Measurements from ENCODE around the gene PKP1.

The PKP1 gene

GRCh38 chr1:201266774-201267173 is 16.5 kb upstream of the PKP1 start:
- ChIA-PET POLR2A (no interaction called here), CTCF (interaction anchor here (0.5 to 2.6 kb wide), 7 partner anchors 12 to 169 kb away, joined by 3 to 11 read pairs (median 4); no protein-coding TSS in a partner anchor)
- H3K9me3 ChIP-seq (ENCODE audit: control insufficient read depth, insufficient read depth, low read depth, low read length): no peaks in the 10 kb centered on the region
- no peak overlapping the region for H3K27ac ChIP-seq (ENCODE audit: extremely low read depth, low read depth, low read length)
- TF ChIP-seq ZNF302 (tag by site-specific recombination; IDR thresholded peaks at IDR 0.05; ENCODE audit: low read depth) (no peak), ZNF335 (tag by site-specific recombination; conservative IDR thresholded peaks at IDR 0.05) (peak; percentile 40; the same call in 1 of the 2 replicates), ZNF266 (tag by site-specific recombination; IDR thresholded peaks at IDR 0.05; ENCODE audit: low read depth) (no peak)
- H3K4me3 ChIP-seq (ENCODE audit: low read depth, low read length): no peak overlapping the region
- no peaks in the 10 kb centered on the region for H3K36me3 ChIP-seq (ENCODE audit: control insufficient read depth in 2 of 2, insufficient read depth in 1 of 2, low read length in 2 of 2)
- no peaks in the 10 kb centered on the region for H3K4me1 ChIP-seq (ENCODE audit: control insufficient read depth, insufficient read depth, low read length)

GRCh38 chr1:201267481-201268229 is 15.7 kb upstream of the PKP1 start:
- CTCF ChIA-PET: interaction anchor here (1.1 to 2.6 kb wide), 2 partner anchors 13 to 78 kb away, joined by 4 to 11 read pairs; no protein-coding TSS in a partner anchor
- TF ChIP-seq BCL6B (tag by site-specific recombination; IDR thresholded peaks at IDR 0.05): no peak
- TF ChIP-seq ZNF514 (tag by site-specific recombination; IDR thresholded peaks at IDR 0.05): no peak
- no peak for TF ChIP-seq ZNF624 (tag by site-specific recombination; IDR thresholded peaks at IDR 0.05)
- no peak for TF ChIP-seq ZNF510 (tag by site-specific recombination; IDR thresholded peaks at IDR 0.05; ENCODE audit: insufficient replicate concordance)
- no peak for TF ChIP-seq ZNF133 (tag by site-specific recombination; IDR thresholded peaks at IDR 0.05)
- TF ChIP-seq ZNF513 (tag by site-specific recombination; IDR thresholded peaks at IDR 0.05): no peak
- no peak for TF ChIP-seq ZNF324 (tag by site-specific recombination; IDR thresholded peaks at IDR 0.05)
- no peak for TF ChIP-seq ZFP37 (tag by site-specific recombination; IDR thresholded peaks at IDR 0.05)
- TF ChIP-seq ZNF211 (tag by site-specific recombination; IDR thresholded peaks at IDR 0.05; ENCODE audit: low read depth): no peak
- TF ChIP-seq KLF1 (tag by site-specific recombination; IDR thresholded peaks at IDR 0.05): no peak
- TF ChIP-seq ZNF701 (tag by site-specific recombination; IDR thresholded peaks at IDR 0.05): no peak
- no peak for TF ChIP-seq ZNF350 (tag by site-specific recombination; IDR thresholded peaks at IDR 0.05)
- TF ChIP-seq HOXA7 (CRISPR knock-in tag; IDR thresholded peaks at IDR 0.05; ENCODE audit: borderline replicate concordance): no peak
- TF ChIP-seq ZNF600 (tag by site-specific recombination; IDR thresholded peaks at IDR 0.05): no peak
- POLR2A ChIA-PET: no interaction called here

GRCh38 chr1:201268604-201269151 is 14.6 kb upstream of the PKP1 start:
- ChIA-PET CTCF (interaction anchor here (0.9 kb wide), 1 partner anchor 77 kb away, joined by 3 read pairs; no protein-coding TSS in a partner anchor), POLR2A (no interaction called here)
- Histone ChIP-seq H3K4me1 (ENCODE audit: control insufficient read depth, insufficient read depth, low read length) (no peaks in the 10 kb centered on the region), H3K27ac (ENCODE audit: extremely low read depth, low read depth, low read length) (no peak overlapping the region), H3K4me3 (ENCODE audit: low read depth, low read length) (no peak overlapping the region), H3K36me3 (ENCODE audit: control insufficient read depth in 2 of 2, insufficient read depth in 1 of 2, low read length in 2 of 2) (no peaks in the 10 kb centered on the region), H3K9me3 (ENCODE audit: control insufficient read depth, insufficient read depth, low read depth, low read length) (no peaks in the 10 kb centered on the region)
- no peak for TF ChIP-seq MYNN (tag by site-specific recombination; IDR thresholded peaks at IDR 0.05; ENCODE audit: borderline replicate concordance)
- no peak for TF ChIP-seq ZNF645 (tag by site-specific recombination; IDR thresholded peaks at IDR 0.05)
- TF ChIP-seq SP3 (tag by site-specific recombination; IDR thresholded peaks at IDR 0.05): no peak
- no peak for TF ChIP-seq HOXD13 (CRISPR knock-in tag; IDR thresholded peaks at IDR 0.05; ENCODE audit: borderline replicate concordance)
- no peak for TF ChIP-seq ZBTB11 (tag by site-specific recombination; conservative IDR thresholded peaks at IDR 0.05; ENCODE audit: low read depth)
- no peak for TF ChIP-seq ELK4 (IDR thresholded peaks at IDR 0.05; ENCODE audit: borderline replicate concordance, low read depth, low read length)

More at GRCh38 chr1:201267481-201268229, 15.7 kb upstream of the PKP1 start:
- no peaks in the 10 kb centered on the region for H3K4me1 ChIP-seq (ENCODE audit: control insufficient read depth, insufficient read depth, low read length)
- no peak overlapping the region for H3K4me3 ChIP-seq (ENCODE audit: low read depth, low read length)
- no peaks in the 10 kb centered on the region for H3K9me3 ChIP-seq (ENCODE audit: control insufficient read depth, insufficient read depth, low read depth, low read length)
- no peak overlapping the region for H3K27ac ChIP-seq (ENCODE audit: extremely low read depth, low read depth, low read length)
- H3K36me3 ChIP-seq (ENCODE audit: control insufficient read depth in 2 of 2, insufficient read depth in 1 of 2, low read length in 2 of 2): no peaks in the 10 kb centered on the region

Data from HEK293 (cell line).